Posterior cingulate gyrus (tissue), 11 donors: Measurements from ENCODE around the gene KLRF2.

Experiments used
- DNase-seq, 10 donors: peaks; one replicate each; pipeline versions ENCODE4 v3.0.0 to v3.0.0-alpha.2; 2020 to 2021; ENCODE audit warnings: mixed read lengths in 3 of 10
- intact Hi-C: fragments of 100-400 bp; cut with DNase I; formaldehyde crosslinking; loops from one replicate; pipeline ENCODE4 v1.15.1; 2023

KLRF2 gene

GRCh38 chr12:9881988-9882387 lies 699 bp downstream of the KLRF2 start:
- DNase-seq = no peak
- intact Hi-C loops = no loop called here

GRCh38 chr12:9883175-9883574 lies 1.9 kb downstream of the KLRF2 start:
- intact Hi-C loops = no loop called here
- DNase-seq = no peak

GRCh38 chr12:9888665-9889273 lies 7.5 kb downstream of the KLRF2 start:
- intact Hi-C loops = no loop called here
- DNase-seq = no peak

GRCh38 chr12:9895215-9895971 lies 14.1 kb downstream of the KLRF2 start:
- intact Hi-C loops = no loop called here
- DNase-seq = no peak

- intact Hi-C loops = no loop called here
- no peak for DNase-seq
These were observed 16.2 kb downstream of the KLRF2 start for GRCh38 chr12:9897535-9897934.

- no peak for DNase-seq
- intact Hi-C loops = no loop called here
These were observed 17.9 kb downstream of the KLRF2 start for GRCh38 chr12:9899209-9899608.

GRCh38 chr12:9900930-9901329 lies 19.6 kb downstream of the KLRF2 start:
- intact Hi-C loops = no loop called here
- no peak for DNase-seq

- no peak for DNase-seq
- intact Hi-C loops = no loop called here
These were observed 21.4 kb downstream of the KLRF2 start for GRCh38 chr12:9902539-9903228.

GRCh38 chr12:9906873-9907272 lies 25.6 kb downstream of the KLRF2 start:
- DNase-seq = no peak
- intact Hi-C loops = no loop called here

- no peak for DNase-seq
- intact Hi-C loops = no loop called here
These were observed 26.5 kb downstream of the KLRF2 start for GRCh38 chr12:9907769-9908168.

- no peak for DNase-seq
- intact Hi-C loops = no loop called here
These were observed 27.1 kb downstream of the KLRF2 start for GRCh38 chr12:9908350-9908749.

- no peak for DNase-seq
- intact Hi-C loops = no loop called here
These were observed 28.4 kb downstream of the KLRF2 start for GRCh38 chr12:9909724-9910123.

GRCh38 chr12:9910716-9911421 lies 29.6 kb downstream of the KLRF2 start:
- no peak for DNase-seq
- intact Hi-C loops = no loop called here

- intact Hi-C loops = no loop called here
- no peak for DNase-seq
These were observed 30.4 kb downstream of the KLRF2 start for GRCh38 chr12:9911708-9912107.

GRCh38 chr12:9919443-9919842 lies 38.2 kb downstream of the KLRF2 start:
- DNase-seq = no peak
- intact Hi-C loops = no loop called here

GRCh38 chr12:9920451-9920850 lies 39.2 kb downstream of the KLRF2 start:
- intact Hi-C loops = no loop called here
- DNase-seq = no peak

GRCh38 chr12:9922429-9922828 lies 41.1 kb downstream of the KLRF2 start:
- no peak for DNase-seq
- intact Hi-C loops = no loop called here

- intact Hi-C loops = loop anchor here (1.0 kb wide), 1 partner anchor 178 kb away; no protein-coding TSS in a partner anchor
These were observed 44.6 kb downstream of the KLRF2 start for GRCh38 chr12:9925705-9926393.

GRCh38 chr12:9926876-9927275 lies 45.6 kb downstream of the KLRF2 start:
- intact Hi-C loops = no loop called here
- DNase-seq = no peak

More at GRCh38 chr12:9925705-9926393, 44.6 kb downstream of the KLRF2 start:
- DNase-seq = no peak

GRCh38 chr12:9928607-9929006 lies 47.3 kb downstream of the KLRF2 start:
- intact Hi-C loops = no loop called here
- DNase-seq = no peak

- intact Hi-C loops = no loop called here
- DNase-seq = no peak
These were observed 50.0 kb downstream of the KLRF2 start for GRCh38 chr12:9931245-9931644.
